AG04450 (cell line): ENCODE results near the gene HKDC1. TPM values are rescaled to one million over a fixed set of nuclear protein-coding genes. Genes with fewer than 3 reads are reported as not detected.
A peak's percentile ranks its signal among the peaks of the same experiment; 100 is the strongest.

ENCODE experiments used
- CTCF ChIA-PET: fragments of 300-600, 350-600 bp; formaldehyde crosslinking; extraction: SDS; loops from one replicate; lab custom pipeline; 2022; ENCODE audit warnings: antibody characterized with exemption, inconsistent platforms; lab: Charles Lee
- POLR2A ChIA-PET: fragments of 350-600 bp; formaldehyde crosslinking; extraction: SDS; loops from one replicate; lab custom pipeline; 2021; ENCODE audit warnings: antibody characterized with exemption, inconsistent platforms; lab: Yijun Ruan, JAX
- DNase-seq: peaks from one replicate; pipeline ENCODE4 v3.0.0-alpha.2; 2011; ENCODE audit warnings: low read depth, low spot score
- H3K27ac ChIP-seq: one replicate; pipeline ENCODE4 v1.5.1; 2012; ENCODE audit warnings: low read depth, low read length, control low read depth
- H3K27me3 ChIP-seq: one replicate; pipeline ENCODE4 v1.6.0; 2012; ENCODE audit warnings: low read length; ENCODE audit not compliant: control insufficient read depth, insufficient read depth
- H3K4me3 ChIP-seq: 2 replicates; pipeline ENCODE4 v1.5.1; 2011; ENCODE audit warnings: mild to moderate bottlenecking, low read depth, low read length, control low read depth
- H3K9me3 ChIP-seq: 2 replicates; pipeline ENCODE4 v1.5.1; 2012; ENCODE audit warnings: low read length; ENCODE audit not compliant: control insufficient read depth, insufficient read depth
- CTCF ChIP-seq: IDR thresholded peaks from 2 replicates; pipeline ENCODE4 v1.5.1; 2011; ENCODE audit warnings: low read depth, low read length, control low read depth, inconsistent platforms
- polyA plus RNA-seq: library from polyadenylated mRNA; depleted of rRNA; stranded (reverse); fragments of >200 nt; gene quantifications from 2 replicates; pipeline ENCODE4 v1.2.3, GENCODE V29; 2011

Gene HKDC1
- polyA plus RNA-seq, 1 experiment = 0.47 TPM

- peak overlapping the region; percentile 70 for H3K27ac ChIP-seq
- TF ChIP-seq CTCF = peak; percentile 68
- ChIA-PET POLR2A (interaction anchor here (0.7 kb wide), 2 partner anchors 62 to 95 kb away, joined by 4 to 6 read pairs; no protein-coding TSS in a partner anchor), CTCF (interaction anchor here (0.6 to 1.8 kb wide), 3 partner anchors 8 to 292 kb away, joined by 3 to 5 read pairs (median 3); no protein-coding TSS in a partner anchor)
- H3K4me3 ChIP-seq = peak overlapping the region; percentile 13; the same call in 1 of the 2 replicates
- peak; percentile 27 for DNase-seq
- H3K27me3 ChIP-seq = no peaks in the 10 kb centered on the region
- H3K9me3 ChIP-seq = no peaks in the 10 kb centered on the region
Measured at GRCh38 chr10:69222157-69223027, 2.3 kb downstream of the HKDC1 start.

GRCh38 chr10:69223028-69223342 is 2.9 kb downstream of the HKDC1 start:
- H3K27me3 ChIP-seq = no peaks in the 10 kb centered on the region
- H3K9me3 ChIP-seq = no peaks in the 10 kb centered on the region
- ChIA-PET POLR2A (interaction anchor here (0.7 kb wide), 2 partner anchors 61 to 94 kb away, joined by 4 to 6 read pairs; no protein-coding TSS in a partner anchor), CTCF (interaction anchor here (0.6 to 1.8 kb wide), 2 partner anchors 9 to 18 kb away, joined by 3 to 5 read pairs; no protein-coding TSS in a partner anchor)
- H3K27ac ChIP-seq = peak overlapping the region; percentile 70
- H3K4me3 ChIP-seq = no peak overlapping the region
- no peak for DNase-seq
- TF ChIP-seq CTCF = no peak

- ChIA-PET CTCF (interaction anchor here (1.4 kb wide), 1 partner anchor 158 kb away, joined by 3 read pairs; no protein-coding TSS in a partner anchor), POLR2A (interaction anchor here (0.7 kb wide), 1 partner anchor 199 kb away, joined by 3 read pairs; no protein-coding TSS in a partner anchor)
- TF ChIP-seq CTCF = no peak
- Histone ChIP-seq H3K27me3 (no peaks in the 10 kb centered on the region), H3K27ac (no peak overlapping the region), H3K4me3 (no peak overlapping the region), H3K9me3 (no peaks in the 10 kb centered on the region)
- DNase-seq = no peak
Measured at GRCh38 chr10:69224862-69225657, 4.9 kb downstream of the HKDC1 start.

GRCh38 chr10:69225681-69226080 is 5.5 kb downstream of the HKDC1 start:
- ChIA-PET CTCF (interaction anchor here (1.4 kb wide), 1 partner anchor 157 kb away, joined by 3 read pairs; no protein-coding TSS in a partner anchor), POLR2A (interaction anchor here (0.7 kb wide), 1 partner anchor 198 kb away, joined by 3 read pairs; no protein-coding TSS in a partner anchor)
- TF ChIP-seq CTCF = no peak

More at GRCh38 chr10:69225681-69226080, 5.5 kb downstream of the HKDC1 start:
- no peaks in the 10 kb centered on the region for H3K27me3 ChIP-seq
- no peaks in the 10 kb centered on the region for H3K9me3 ChIP-seq
- H3K27ac ChIP-seq = no peak overlapping the region
- H3K4me3 ChIP-seq = no peak overlapping the region
- DNase-seq = no peak
